H9 (cell line): ENCODE data around the gene SZT2. TPM values are rescaled to one million over a fixed set of nuclear protein-coding genes. Genes with fewer than 3 reads are reported as not detected.

ENCODE experiments used
- DNase-seq: peaks from one replicate; pipeline ENCODE4 v3.0.0-alpha.2; 2017
- H2AFZ ChIP-seq: one replicate; pipeline ENCODE4 v1.6.1; 2013; ENCODE audit warnings: mild to moderate bottlenecking, low read length, control low read depth, moderate library complexity
- H2AK5ac ChIP-seq: 2 replicates; pipeline ENCODE4 v1.6.1; 2013; ENCODE audit warnings: low read length, control low read depth, mixed read lengths; ENCODE audit not compliant: insufficient read length
- H2BK120ac ChIP-seq: one replicate; pipeline ENCODE4 v1.6.1; 2013; ENCODE audit warnings: low read depth, mild to moderate bottlenecking, low read length, control low read depth, inconsistent platforms; ENCODE audit not compliant: poor library complexity, severe bottlenecking
- H2BK12ac ChIP-seq: 2 replicates; pipeline ENCODE4 v1.6.1; 2013; ENCODE audit warnings: low read length, control low read depth, mixed read lengths, low read depth; ENCODE audit not compliant: insufficient read length
- H2BK15ac ChIP-seq: 2 replicates; pipeline ENCODE4 v1.6.1; 2013; ENCODE audit warnings: low read depth, low read length, control low read depth
- H2BK20ac ChIP-seq: one replicate; pipeline ENCODE4 v1.6.1; 2013; ENCODE audit warnings: low read depth, mild to moderate bottlenecking, low read length, control low read depth, inconsistent platforms; ENCODE audit not compliant: poor library complexity, severe bottlenecking
- H2BK5ac ChIP-seq: 2 replicates; pipeline ENCODE4 v1.6.1; 2013; ENCODE audit warnings: low read length, control low read depth, mixed read lengths; ENCODE audit not compliant: insufficient read length
- H3K14ac ChIP-seq: 2 replicates; pipeline ENCODE4 v1.6.1; 2013; ENCODE audit warnings: low read length, control low read depth; ENCODE audit not compliant: insufficient read depth
- H3K18ac ChIP-seq: 2 replicates; pipeline ENCODE4 v1.6.1; 2013; ENCODE audit warnings: low read depth, mild to moderate bottlenecking, mixed read lengths, low read length, control low read depth; ENCODE audit not compliant: insufficient read length
- H3K23ac ChIP-seq: 2 replicates; pipeline ENCODE4 v1.6.1; 2013; ENCODE audit warnings: low read length, control low read depth, mixed read lengths, low read depth; ENCODE audit not compliant: insufficient read length
- H3K23me2 ChIP-seq: 2 replicates; pipeline ENCODE4 v1.6.1; 2013; ENCODE audit warnings: low read depth, mild to moderate bottlenecking, mixed read lengths, low read length, control low read depth; ENCODE audit not compliant: insufficient read length, poor library complexity, severe bottlenecking
- H3K27ac ChIP-seq: 2 replicates; pipeline ENCODE4 v1.5.1; 2013; ENCODE audit warnings: low read length, control low read depth, mixed read lengths, low read depth; ENCODE audit not compliant: insufficient read length
- H3K27me3 ChIP-seq: 2 replicates; pipeline ENCODE4 v1.6.1; 2013; ENCODE audit warnings: low read length, control low read depth, inconsistent platforms; ENCODE audit not compliant: insufficient read depth
- H3K4ac ChIP-seq: 2 replicates; pipeline ENCODE4 v1.6.1; 2013; ENCODE audit warnings: low read depth, mild to moderate bottlenecking, control low read depth, inconsistent platforms, low read length, moderate library complexity
- H3K4me1 ChIP-seq: 2 replicates; pipeline ENCODE4 v1.6.1; 2013; ENCODE audit warnings: low read length, control low read depth, inconsistent platforms; ENCODE audit not compliant: insufficient read depth
- H3K4me2 ChIP-seq: 2 replicates; pipeline ENCODE4 v1.6.1; 2013; ENCODE audit warnings: low read length, control low read depth, mixed read lengths; ENCODE audit not compliant: insufficient read length, insufficient read depth
- H3K56ac ChIP-seq: 2 replicates; pipeline ENCODE4 v1.6.1; 2013; ENCODE audit warnings: low read depth, mild to moderate bottlenecking, mixed read lengths, low read length, control low read depth; ENCODE audit not compliant: insufficient read length
- H3K79me1 ChIP-seq: 2 replicates; pipeline ENCODE4 v1.6.1; 2013; ENCODE audit warnings: low read depth, mild to moderate bottlenecking, moderate library complexity, low read length, control low read depth, inconsistent platforms; ENCODE audit not compliant: insufficient read depth, poor library complexity, severe bottlenecking
- H3K79me2 ChIP-seq: 2 replicates; pipeline ENCODE4 v1.6.1; 2013; ENCODE audit warnings: low read length, control low read depth, inconsistent platforms; ENCODE audit not compliant: insufficient read depth
- H3K9ac ChIP-seq: 2 replicates; pipeline ENCODE4 v1.6.1; 2013; ENCODE audit warnings: low read length, control low read depth, mixed read lengths; ENCODE audit not compliant: insufficient read length; ENCODE audit errors: extremely low read depth
- H3K9me3 ChIP-seq: one replicate; pipeline ENCODE4 v1.6.1; 2013; ENCODE audit warnings: low read depth, low read length, inconsistent platforms; ENCODE audit not compliant: control insufficient read depth
- H3T11ph ChIP-seq: one replicate; pipeline ENCODE4 v1.6.1; 2013; ENCODE audit warnings: mild to moderate bottlenecking, low read length, control low read depth, inconsistent platforms
- H4K20me1 ChIP-seq: one replicate; pipeline ENCODE4 v1.6.1; 2013; ENCODE audit not compliant: control insufficient read depth, insufficient read length, insufficient read depth
- H4K5ac ChIP-seq: 2 replicates; pipeline ENCODE4 v1.6.1; 2013; ENCODE audit warnings: low read depth, mild to moderate bottlenecking, mixed read lengths, low read length, control low read depth; ENCODE audit not compliant: insufficient read length
- H4K8ac ChIP-seq: replicated peaks from 2 replicates; pipeline ENCODE4 v1.6.1; 2013; ENCODE audit warnings: low read length, control low read depth, mixed read lengths, low read depth; ENCODE audit not compliant: insufficient read length
- H4K91ac ChIP-seq: 2 replicates; pipeline ENCODE4 v1.6.1; 2013; ENCODE audit warnings: low read depth, mild to moderate bottlenecking, moderate library complexity, mixed read lengths, low read length, control low read depth; ENCODE audit not compliant: insufficient read length
- H3K27ac Mint-ChIP-seq, 3 experiments: 2 replicates in 2 of 3; 3 replicates in 1 of 3; pipeline ENCODE4 v1.8.0; 2020 to 2021; ENCODE audit warnings: mixed read lengths in 3 of 3, mild to moderate bottlenecking in 1 of 3, moderate library complexity in 1 of 3
- H3K27me3 Mint-ChIP-seq: 2 replicates; pipeline ENCODE4 v1.8.0; 2021; ENCODE audit warnings: low read depth, mild to moderate bottlenecking, moderate library complexity, mixed read lengths
- H3K36me3 Mint-ChIP-seq, 3 experiments: 2 replicates in 2 of 3; 3 replicates in 1 of 3; pipeline ENCODE4 v1.8.0; 2020 to 2021; ENCODE audit warnings: low read depth in 3 of 3, mixed read lengths in 3 of 3; ENCODE audit not compliant: insufficient read depth in 1 of 3
- H3K4me1 Mint-ChIP-seq, 2 experiments: 2 replicates each; pipeline ENCODE4 v1.8.0; 2020; ENCODE audit warnings: mixed read lengths in 2 of 2
- H3K4me3 Mint-ChIP-seq, 2 experiments: 2 replicates in 1 of 2; 3 replicates in 1 of 2; pipeline ENCODE4 v1.8.0; 2020 to 2021; ENCODE audit warnings: mild to moderate bottlenecking in 2 of 2, mixed read lengths in 2 of 2, moderate library complexity in 1 of 2
- H3K9me3 Mint-ChIP-seq, 2 experiments: 2 replicates in 1 of 2; 3 replicates in 1 of 2; pipeline ENCODE4 v1.8.0; 2020; ENCODE audit warnings: mild to moderate bottlenecking in 2 of 2, mixed read lengths in 2 of 2, moderate library complexity in 1 of 2
- WGBS: extraction: QIAGEN DNeasy Blood & Tissue Kit; methylation state at CpG from one replicate; pipeline ENCODE4 v1.1.7; 2013; ENCODE audit warnings: missing lambda C conversion rate, low lambda C conversion rate, mixed read lengths; ENCODE audit not compliant: insufficient read length; ENCODE audit errors: extremely low coverage; 5-methylcytosine and 5-hydroxymethylcytosine counted together
- total RNA-seq: library from RNA; stranded (reverse); gene quantifications from 2 replicates; pipeline ENCODE4 v1.2.1, GENCODE V29; 2021
- TF ChIP-seq, protein P1 (sequence below): fragments of 200-600 bp; sonication (generic); conservative IDR thresholded peaks from 3 replicates; pipeline ENCODE4 v1.8.0; 2021; ENCODE audit warnings: antibody characterized with exemption, mild to moderate bottlenecking

Gene SZT2
- total RNA-seq, 1 experiment from 2014 or later = 16.8 TPM

GRCh38 chr1:43495204-43495603, 105.5 kb downstream of the SZT2 start:
- Histone ChIP-seq H3T11ph (no peak overlapping the region), H2BK20ac (no peak overlapping the region), H3K4me2 (no peak overlapping the region), H2BK5ac (no peak overlapping the region), H3K27me3 (no peaks in the 10 kb centered on the region), H4K8ac (no peak overlapping the region), H2AFZ (no peak overlapping the region), H3K9ac (no peak overlapping the region), H3K79me2 (no peaks in the 10 kb centered on the region), H3K4me1 (peaks cover 5% of the 10 kb centered on the region; the same call in 1 of the 2 replicates), H3K23ac (no peak overlapping the region), H2BK15ac (no peak overlapping the region), H3K56ac (no peak overlapping the region), H2BK120ac (no peak overlapping the region), H3K79me1 (no peaks in the 10 kb centered on the region), H3K9me3 (peaks cover 4% of the 10 kb centered on the region), H3K4ac (no peak overlapping the region), H4K5ac (no peak overlapping the region), H4K20me1 (no peaks in the 10 kb centered on the region), H4K91ac (no peak overlapping the region), H2BK12ac (no peak overlapping the region), H2AK5ac (no peak overlapping the region), H3K14ac (no peak overlapping the region), H3K18ac (no peak overlapping the region), H3K27ac (no peak overlapping the region), H3K23me2 (no peaks in the 10 kb centered on the region)
- TF ChIP-seq, protein P1, sequence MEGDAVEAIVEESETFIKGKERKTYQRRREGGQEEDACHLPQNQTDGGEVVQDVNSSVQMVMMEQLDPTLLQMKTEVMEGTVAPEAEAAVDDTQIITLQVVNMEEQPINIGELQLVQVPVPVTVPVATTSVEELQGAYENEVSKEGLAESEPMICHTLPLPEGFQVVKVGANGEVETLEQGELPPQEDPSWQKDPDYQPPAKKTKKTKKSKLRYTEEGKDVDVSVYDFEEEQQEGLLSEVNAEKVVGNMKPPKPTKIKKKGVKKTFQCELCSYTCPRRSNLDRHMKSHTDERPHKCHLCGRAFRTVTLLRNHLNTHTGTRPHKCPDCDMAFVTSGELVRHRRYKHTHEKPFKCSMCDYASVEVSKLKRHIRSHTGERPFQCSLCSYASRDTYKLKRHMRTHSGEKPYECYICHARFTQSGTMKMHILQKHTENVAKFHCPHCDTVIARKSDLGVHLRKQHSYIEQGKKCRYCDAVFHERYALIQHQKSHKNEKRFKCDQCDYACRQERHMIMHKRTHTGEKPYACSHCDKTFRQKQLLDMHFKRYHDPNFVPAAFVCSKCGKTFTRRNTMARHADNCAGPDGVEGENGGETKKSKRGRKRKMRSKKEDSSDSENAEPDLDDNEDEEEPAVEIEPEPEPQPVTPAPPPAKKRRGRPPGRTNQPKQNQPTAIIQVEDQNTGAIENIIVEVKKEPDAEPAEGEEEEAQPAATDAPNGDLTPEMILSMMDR = no peak
- Mint-ChIP-seq H3K4me1 (peaks cover 21 to 24% of the 10 kb centered on the region in 2 experiments), H3K36me3 (peaks cover 3 to 9% (median 3%) of the 10 kb centered on the region in 3 experiments; a peak in 5 of 7 replicates), H3K27me3 (no peaks in the 10 kb centered on the region; the same call in 1 of the 2 replicates), H3K9me3 (peaks cover 12% of the 10 kb centered on the region in 2 experiments), H3K4me3 (no peak overlapping the region), H3K27ac (peak overlapping the region in 1 of 3 experiments; percentile 10; a peak in 1 of 7 replicates)
- WGBS = no CpG with 5 or more reads among the region's 7 CpGs
- no peak for DNase-seq
